ENCODE data around the gene TOMM7. TPM values are rescaled to one million over a fixed set of nuclear protein-coding genes. Genes with fewer than 3 reads are reported as not detected.
A peak's percentile ranks its signal among the peaks of the same experiment; 100 is the strongest.
"Not testable (repeated sequence)": the region's sequence is repeated elsewhere in the genome, so short reads cannot be mapped to it uniquely, and the experiment has no call there.

TOMM7 gene
- polyA plus RNA-seq, 3 donors from 2014 or later, result 125 to 218 (median 190) TPM

- Mint-ChIP-seq H3K27ac (no peak overlapping the region), H3K27me3 (ENCODE audit: low read depth in 3 of 3) (peaks cover 15 to 25% (median 16%) of the 10 kb centered on the region in 3 donors), H3K36me3 (peaks cover 0 to 3% (median 0%) of the 10 kb centered on the region in 3 donors), H3K4me3 (no peak overlapping the region), H3K9me3 (no peaks in the 10 kb centered on the region), H3K4me1 (peaks cover 32 to 44% of the 10 kb centered on the region in 2 donors)
- no peak for DNase-seq
Measured at GRCh38 chr7:22824760-22825159, 2.1 kb upstream of the TOMM7 start.

GRCh38 chr7:22823142-22823497 lies 471 bp upstream of the TOMM7 start:
- Mint-ChIP-seq H3K36me3 (peaks cover 0 to 3% (median 0%) of the 10 kb centered on the region in 3 donors), H3K4me3 (peak overlapping the region; percentile 99 to 100 (median 100)), H3K27me3 (ENCODE audit: low read depth in 3 of 3) (peaks cover 15 to 25% (median 16%) of the 10 kb centered on the region in 3 donors), H3K4me1 (peaks cover 32 to 54% of the 10 kb centered on the region in 2 donors), H3K27ac (peak overlapping the region; percentile 96 to 100 (median 100)), H3K9me3 (no peaks in the 10 kb centered on the region)
- no peak for DNase-seq

GRCh38 chr7:22821702-22822485 lies 755 bp downstream of the TOMM7 start:
- Mint-ChIP-seq H3K27ac (peak overlapping the region; percentile 96 to 100 (median 100)), H3K36me3 (peaks cover 0 to 10% (median 0%) of the 10 kb centered on the region in 3 donors), H3K4me1 (peaks cover 34 to 63% of the 10 kb centered on the region in 2 donors), H3K27me3 (ENCODE audit: low read depth in 3 of 3) (peaks cover 13 to 18% (median 16%) of the 10 kb centered on the region in 3 donors), H3K4me3 (peak overlapping the region; percentile 99 to 100 (median 100)), H3K9me3 (no peaks in the 10 kb centered on the region)
- DNase-seq, result no peak

- H3K4me1 Mint-ChIP-seq, result peaks cover 34 to 87% of the 10 kb centered on the region in 2 donors
- no peak for DNase-seq
- no peaks in the 10 kb centered on the region for H3K9me3 Mint-ChIP-seq
- peak overlapping the region in 2 of 6 donors; percentile 19 to 77 for H3K27ac Mint-ChIP-seq
- peaks cover 0 to 24% (median 0%) of the 10 kb centered on the region in 3 donors for H3K36me3 Mint-ChIP-seq
- H3K27me3 Mint-ChIP-seq (ENCODE audit: low read depth in 3 of 3), result peaks cover 13 to 18% (median 16%) of the 10 kb centered on the region in 3 donors
- H3K4me3 Mint-ChIP-seq, result no peak overlapping the region
Measured at GRCh38 chr7:22819476-22819875, 3.2 kb downstream of the TOMM7 start.

GRCh38 chr7:22814261-22815208 lies 8.1 kb downstream of the TOMM7 start:
- H3K27me3 Mint-ChIP-seq (ENCODE audit: low read depth in 3 of 3), result no peaks in the 10 kb centered on the region
- H3K9me3 Mint-ChIP-seq, result no peaks in the 10 kb centered on the region
- peaks cover 1 to 43% of the 10 kb centered on the region in 2 donors for H3K4me1 Mint-ChIP-seq
- no peak for DNase-seq
- no peak overlapping the region for H3K4me3 Mint-ChIP-seq
- H3K36me3 Mint-ChIP-seq, result peaks cover 6 to 47% (median 12%) of the 10 kb centered on the region in 3 donors
- peak overlapping the region in 2 of 6 donors; percentile 53 to 57 for H3K27ac Mint-ChIP-seq

GRCh38 chr7:22812353-22812752 lies 10.3 kb downstream of the TOMM7 start:
- Mint-ChIP-seq H3K9me3 (no peaks in the 10 kb centered on the region), H3K4me1 (peaks cover 0 to 29% of the 10 kb centered on the region in 2 donors), H3K27me3 (ENCODE audit: low read depth in 3 of 3) (no peaks in the 10 kb centered on the region), H3K27ac (peak overlapping the region in 2 of 6 donors; percentile 44 to 49), H3K36me3 (peaks cover 6 to 39% (median 12%) of the 10 kb centered on the region in 3 donors), H3K4me3 (no peak overlapping the region)
- no peak for DNase-seq

DNA sequence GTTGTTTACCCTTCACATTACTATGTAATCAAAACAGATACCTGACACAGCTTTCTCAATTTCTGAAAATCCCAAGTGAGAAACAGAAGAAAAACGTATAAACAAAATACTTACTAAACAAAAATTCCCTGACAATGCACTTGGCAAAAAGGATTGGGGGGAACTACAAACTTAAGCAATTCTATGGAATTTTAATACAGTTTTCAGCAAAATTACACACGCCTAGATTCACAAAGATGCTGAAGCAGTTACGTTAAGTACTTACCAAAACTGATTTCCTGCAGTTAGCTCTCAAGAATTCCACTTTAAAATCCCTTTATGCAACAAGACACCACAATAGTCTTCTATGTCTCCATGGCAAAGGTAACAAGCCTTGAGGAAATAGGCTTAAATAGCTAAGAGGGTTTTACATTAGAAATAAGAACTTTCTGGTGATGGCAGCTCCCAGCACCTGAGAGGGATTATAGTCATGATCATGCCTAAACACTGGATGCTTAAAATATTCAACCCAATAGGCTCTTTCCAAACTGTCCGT lies 10.8 kb downstream of the TOMM7 start:
- H3K4me1 Mint-ChIP-seq, result peaks cover 0 to 26% of the 10 kb centered on the region in 2 donors
- H3K27ac Mint-ChIP-seq, result no peak overlapping the region
- peaks cover 6 to 36% (median 12%) of the 10 kb centered on the region in 3 donors for H3K36me3 Mint-ChIP-seq
- no peaks in the 10 kb centered on the region for H3K9me3 Mint-ChIP-seq
- no peak overlapping the region for H3K4me3 Mint-ChIP-seq
- DNase-seq, result no peak
- no peaks in the 10 kb centered on the region for H3K27me3 Mint-ChIP-seq (ENCODE audit: low read depth in 3 of 3)

GRCh38 chr7:22810843-22811242 lies 11.8 kb downstream of the TOMM7 start:
- DNase-seq, result no peak
- Mint-ChIP-seq H3K4me3 (no peak overlapping the region), H3K27me3 (ENCODE audit: low read depth in 3 of 3) (peaks cover 0 to 1% (median 0%) of the 10 kb centered on the region in 3 donors), H3K4me1 (peaks cover 0 to 16% of the 10 kb centered on the region in 2 donors), H3K36me3 (peaks cover 6 to 29% (median 12%) of the 10 kb centered on the region in 3 donors), H3K27ac (peak overlapping the region in 2 of 6 donors; percentile 40 to 46), H3K9me3 (no peaks in the 10 kb centered on the region)

DNA sequence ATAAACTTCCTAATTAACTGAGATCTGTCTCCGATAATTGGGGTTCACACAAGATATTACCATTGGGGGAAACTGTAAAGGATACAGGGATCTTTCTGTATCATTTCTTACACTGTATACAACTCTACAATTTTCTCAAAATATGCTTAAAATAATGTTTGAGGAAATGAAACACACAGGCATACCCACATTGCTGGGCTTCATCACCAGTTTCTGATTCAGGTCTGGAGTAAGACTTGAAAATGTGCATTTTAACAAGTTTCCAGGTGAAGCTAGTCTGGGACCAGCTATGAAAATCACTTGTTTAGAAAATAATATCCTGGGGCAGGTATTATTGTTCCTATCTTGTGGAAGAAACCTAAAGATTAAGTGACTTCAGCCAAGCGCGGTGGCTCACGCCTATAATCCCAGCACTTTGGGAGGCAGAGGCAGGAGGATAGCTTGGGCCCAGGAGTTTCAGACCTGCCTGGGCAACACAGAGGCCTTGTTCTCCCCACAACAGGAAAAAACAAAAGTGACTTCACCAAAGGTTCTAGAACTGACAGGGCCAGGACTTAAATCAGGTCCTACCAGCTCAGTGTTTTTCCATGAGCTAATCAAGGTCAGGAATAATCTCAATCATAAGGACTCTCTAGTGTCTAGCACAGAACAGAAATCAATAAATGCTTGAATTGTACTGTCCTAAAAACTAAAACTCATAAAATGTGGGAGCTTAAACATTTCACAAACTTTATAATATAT lies 12.6 kb downstream of the TOMM7 start:
- peaks cover 6 to 29% (median 12%) of the 10 kb centered on the region in 3 donors for H3K36me3 Mint-ChIP-seq
- peaks cover 0 to 2% (median 0%) of the 10 kb centered on the region in 3 donors for H3K27me3 Mint-ChIP-seq (ENCODE audit: low read depth in 3 of 3)
- H3K4me1 Mint-ChIP-seq, result peaks cover 0 to 8% of the 10 kb centered on the region in 2 donors
- no peak overlapping the region for H3K27ac Mint-ChIP-seq
- H3K4me3 Mint-ChIP-seq, result no peak overlapping the region
- DNase-seq, result no peak
- no peaks in the 10 kb centered on the region for H3K9me3 Mint-ChIP-seq

DNA sequence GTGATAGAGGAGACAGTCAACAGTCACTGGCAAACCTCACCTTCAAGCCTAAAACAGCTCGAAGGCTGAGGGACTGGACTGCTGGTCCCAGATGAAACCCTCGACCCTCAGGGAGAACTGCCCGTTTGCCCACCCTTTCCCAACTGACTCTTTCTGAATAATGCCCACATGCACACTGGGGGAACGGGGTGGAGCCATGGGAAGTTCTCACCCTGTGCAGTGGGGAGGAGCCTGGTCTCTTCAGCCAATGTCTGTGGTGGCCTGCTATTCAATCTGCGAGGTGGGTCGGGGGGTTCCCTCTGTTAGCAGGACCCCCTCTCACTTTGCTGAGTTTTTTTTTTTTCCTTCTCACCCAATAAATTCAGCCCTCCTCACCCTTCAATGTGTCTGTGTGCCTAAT lies 14.5 kb downstream of the TOMM7 start:
- H3K4me3 Mint-ChIP-seq, result no peak overlapping the region
- peaks cover 6 to 18% (median 12%) of the 10 kb centered on the region in 3 donors for H3K36me3 Mint-ChIP-seq
- no peak for DNase-seq
- H3K9me3 Mint-ChIP-seq, result no peaks in the 10 kb centered on the region
- peaks cover 0 to 9% (median 0%) of the 10 kb centered on the region in 3 donors for H3K27me3 Mint-ChIP-seq (ENCODE audit: low read depth in 3 of 3)
- no peak overlapping the region for H3K27ac Mint-ChIP-seq
- H3K4me1 Mint-ChIP-seq, result no peaks in the 10 kb centered on the region

DNA sequence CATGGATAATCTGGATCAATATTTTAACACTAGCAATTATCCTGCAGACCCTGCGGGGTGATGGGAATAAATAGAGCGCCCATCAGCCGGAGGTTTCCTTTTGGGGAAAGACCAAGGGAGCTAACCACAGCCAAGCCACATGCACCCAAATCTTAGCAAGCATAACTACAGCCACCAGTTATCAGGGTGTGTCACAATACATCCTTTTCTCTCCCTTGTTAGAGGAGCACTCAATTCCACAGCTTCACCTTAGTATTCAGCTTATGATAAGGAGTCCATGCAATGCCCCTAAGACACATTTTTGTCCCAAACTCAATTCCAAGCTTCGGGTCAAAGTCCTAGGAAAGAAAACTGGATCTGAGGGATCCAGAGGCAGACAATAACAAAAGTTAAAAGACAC lies 15.9 kb downstream of the TOMM7 start:
- peaks cover 0 to 13% (median 0%) of the 10 kb centered on the region in 3 donors for H3K27me3 Mint-ChIP-seq (ENCODE audit: low read depth in 3 of 3)

DNA sequence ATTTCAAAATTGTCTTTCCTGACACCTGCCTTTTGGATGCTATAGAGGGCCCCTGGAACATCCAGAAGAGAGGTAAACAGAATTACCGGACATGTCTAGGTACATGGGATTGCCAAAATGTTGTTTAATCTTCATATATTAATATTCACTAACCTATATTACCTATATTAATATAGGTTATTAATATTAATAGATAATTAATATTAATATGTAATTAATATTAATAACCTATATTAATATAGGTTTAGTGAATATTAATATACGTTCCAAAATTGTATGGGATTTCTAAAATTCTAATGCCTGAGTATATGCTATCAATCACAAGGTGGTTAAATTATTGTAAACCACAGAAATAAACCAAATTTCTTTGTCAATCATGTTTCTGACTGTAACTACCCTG lies 17.4 kb downstream of the TOMM7 start:
- H3K36me3 Mint-ChIP-seq, result no peaks in the 10 kb centered on the region
- H3K9me3 Mint-ChIP-seq, result no peaks in the 10 kb centered on the region
- peaks cover 0 to 13% (median 0%) of the 10 kb centered on the region in 3 donors for H3K27me3 Mint-ChIP-seq (ENCODE audit: low read depth in 3 of 3)
- no peak for DNase-seq
- H3K4me3 Mint-ChIP-seq, result no peak overlapping the region
- H3K27ac Mint-ChIP-seq, result no peak overlapping the region
- H3K4me1 Mint-ChIP-seq, result no peaks in the 10 kb centered on the region

More for the DNA sequence above, 15.9 kb downstream of the TOMM7 start:
- peaks cover 0 to 7% (median 0%) of the 10 kb centered on the region in 3 donors for H3K36me3 Mint-ChIP-seq
- no peaks in the 10 kb centered on the region for H3K4me1 Mint-ChIP-seq
- H3K9me3 Mint-ChIP-seq, result no peaks in the 10 kb centered on the region
- no peak overlapping the region for H3K27ac Mint-ChIP-seq
- no peak for DNase-seq
- no peak overlapping the region for H3K4me3 Mint-ChIP-seq

GRCh38 chr7:22802831-22803230 lies 19.8 kb downstream of the TOMM7 start:
- H3K27ac Mint-ChIP-seq, H3K36me3 Mint-ChIP-seq, H3K4me3 Mint-ChIP-seq, H3K9me3 Mint-ChIP-seq, H3K4me1 Mint-ChIP-seq, DNase-seq: not testable (repeated sequence)
- H3K27me3 Mint-ChIP-seq (ENCODE audit: low read depth in 3 of 3), result peaks cover 0 to 13% (median 0%) of the 10 kb centered on the region in 3 donors
